GM12878 (cell line): ENCODE data around the gene ANKRD28. TPM values are rescaled to one million over a fixed set of nuclear protein-coding genes. Genes with fewer than 3 reads are reported as not detected.

ENCODE experiments used
- CBX3 ChIP-seq: fragments of 200-600 bp; sonication (generic); IDR thresholded peaks from 2 replicates; pipeline ENCODE4 v1.6.1; 2016; ENCODE audit warnings: low read depth, borderline replicate concordance
- CBX5 ChIP-seq: sonication (generic); IDR thresholded peaks from 2 replicates; pipeline ENCODE4 v1.6.1; 2016; ENCODE audit warnings: low read depth, moderate library complexity, mild to moderate bottlenecking, inconsistent platforms
- CHD4 ChIP-seq: fragments of 200-600 bp; sonication (generic); IDR thresholded peaks from 2 replicates; pipeline ENCODE4 v1.6.1; 2016; ENCODE audit warnings: mild to moderate bottlenecking
- FOXM1 ChIP-seq: IDR thresholded peaks from 2 replicates; pipeline ENCODE4 v1.6.1; 2012; ENCODE audit warnings: low read depth, mild to moderate bottlenecking, inconsistent platforms, low read length, moderate library complexity
- IKZF1 ChIP-seq: fragments of 450-650 bp; conservative IDR thresholded peaks from 2 replicates; pipeline ENCODE4 v1.6.1; 2017; ENCODE audit warnings: antibody characterized with exemption, mild to moderate bottlenecking
- IKZF2 ChIP-seq, 2 experiments: fragments of 450-650 bp; IDR thresholded peaks; 2 replicates each; pipeline ENCODE4 v1.6.1; 2017; ENCODE audit warnings: mild to moderate bottlenecking in 2 of 2, moderate library complexity in 2 of 2
- JUNB ChIP-seq: IDR thresholded peaks from 2 replicates; pipeline ENCODE4 v1.6.1; 2016; ENCODE audit warnings: antibody characterized with exemption, mild to moderate bottlenecking
- MEF2A ChIP-seq: IDR thresholded peaks from 2 replicates; pipeline ENCODE4 v1.6.1; 2011; ENCODE audit warnings: low read depth, mild to moderate bottlenecking, low read length, moderate library complexity; ENCODE audit not compliant: insufficient read depth
- MTA2 ChIP-seq: fragments of 450-650 bp; IDR thresholded peaks from 2 replicates; pipeline ENCODE4 v1.6.1; 2016; ENCODE audit warnings: low read depth, mild to moderate bottlenecking, moderate library complexity
- MTA3 ChIP-seq: IDR thresholded peaks from 2 replicates; pipeline ENCODE4 v1.6.1; 2012; ENCODE audit warnings: low read length, inconsistent platforms, borderline replicate concordance
- NFYA ChIP-seq: IDR thresholded peaks from 2 replicates; pipeline ENCODE4 v1.6.1; 2011; ENCODE audit warnings: low read depth, mild to moderate bottlenecking, low read length, improper control_type of control experiment, borderline replicate concordance
- PAX8 ChIP-seq: fragments of 450-650 bp; IDR thresholded peaks from 2 replicates; pipeline ENCODE4 v1.6.1; 2017; ENCODE audit warnings: mild to moderate bottlenecking, moderate library complexity
- RELB ChIP-seq: fragments of 450-650 bp; IDR thresholded peaks from 2 replicates; pipeline ENCODE4 v1.6.1; 2017; ENCODE audit warnings: low read depth, mild to moderate bottlenecking, moderate library complexity
- SMAD1 ChIP-seq: fragments of 450-650 bp; IDR thresholded peaks from 2 replicates; pipeline ENCODE4 v1.6.1; 2018; ENCODE audit warnings: mild to moderate bottlenecking, low read depth; ENCODE audit not compliant: partially characterized antibody
- SRF ChIP-seq, 2 experiments: IDR thresholded peaks; 2 replicates each; pipeline ENCODE4 v1.6.1; 2011; ENCODE audit warnings: low read depth in 2 of 2, low read length in 2 of 2, mild to moderate bottlenecking in 1 of 2, moderate library complexity in 1 of 2
- SUPT20H ChIP-seq: IDR thresholded peaks from 2 replicates; pipeline ENCODE4 v1.6.1; 2011; ENCODE audit warnings: low read depth, mild to moderate bottlenecking, low read length, moderate library complexity, borderline replicate concordance; ENCODE audit not compliant: control insufficient read depth
- TCF7 ChIP-seq: IDR thresholded peaks from 2 replicates; pipeline ENCODE4 v1.6.1; 2014; ENCODE audit warnings: antibody characterized with exemption, borderline replicate concordance
- ZNF274 ChIP-seq: IDR thresholded peaks from one replicate; pipeline ENCODE4 v1.8.0; 2011; ENCODE audit not compliant: insufficient read length, insufficient read depth
- polyA plus RNA-seq, 11 experiments: library from polyadenylated mRNA; depleted of rRNA in 4 of 11; unstranded in 6 of 11; stranded (reverse) in 5 of 11; fragments of >200 nt; fragmentation: Nextera tagmentation in 4 of 11; fragmentation: Illumina TruSeq in 1 of 11; extraction: Ambion mirVana in 4 of 11; extraction: Trizol in 1 of 11; gene quantifications; 1 replicate in 1 of 11; 2 replicates in 10 of 11; pipeline versions ENCODE4 v1.2.1 to v1.2.3, GENCODE V29; 2011 to 2016; ENCODE audit warnings: inconsistent platforms in 2 of 11, missing spikeins in 2 of 11, low read depth in 1 of 11
- total RNA-seq, 4 experiments: library from RNA; depleted of rRNA in 3 of 4; stranded (reverse); fragments of >200 nt in 3 of 4; fragmentation: Illumina TruSeq in 1 of 4; extraction: Trizol in 1 of 4; gene quantifications; 2 replicates each; pipeline versions ENCODE4 v1.2.1 to v1.2.3, GENCODE V29; 2013 to 2021
- TF ChIP-seq, protein P1 (sequence below): fragments of 450-650 bp; IDR thresholded peaks from 2 replicates; pipeline ENCODE4 v1.6.1; 2018; ENCODE audit warnings: borderline replicate concordance, mild to moderate bottlenecking; ENCODE audit not compliant: partially characterized antibody
- TF ChIP-seq, protein P2 (sequence below): fragments of 450-650 bp; IDR thresholded peaks from 2 replicates; pipeline ENCODE4 v1.6.1; 2017; ENCODE audit warnings: mild to moderate bottlenecking, low read depth, inconsistent platforms; ENCODE audit not compliant: poor library complexity, severe bottlenecking

The ANKRD28 gene
- total and polyA plus RNA-seq, 10 of the 15 experiments (the other 5 are each of a cell fraction or from before 2014, with no cell fraction given) = 11.2 to 105 (median 38.3) TPM

DNA sequence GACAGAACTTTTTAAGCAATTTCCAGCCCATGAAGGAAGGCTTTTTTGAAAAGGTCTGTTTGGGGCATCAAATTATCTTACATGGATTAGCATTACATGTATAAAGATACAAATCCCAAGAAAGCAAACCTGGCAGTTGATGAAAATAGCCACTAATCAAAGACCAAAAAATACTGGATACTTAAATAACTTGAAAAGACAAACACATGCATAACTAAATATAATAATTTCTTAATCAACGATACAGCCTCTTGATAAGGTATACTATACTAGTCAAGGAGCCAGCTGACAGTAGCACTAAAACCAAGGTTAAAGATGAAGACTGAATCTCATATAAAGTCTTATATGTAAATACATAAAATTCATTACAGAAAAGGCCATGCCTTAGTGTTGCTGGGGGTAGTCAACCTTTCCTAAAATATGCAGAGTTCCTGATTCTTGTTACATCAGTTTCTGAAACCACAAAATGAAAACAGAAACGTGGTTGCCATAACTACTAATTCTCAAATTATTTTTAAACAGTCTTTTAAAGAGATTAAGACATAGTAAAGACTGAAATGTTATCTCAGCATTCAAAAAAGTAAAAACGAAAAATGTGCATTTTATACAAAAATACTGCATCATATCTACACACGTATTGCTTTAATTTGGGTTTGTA, 2.0 kb downstream of the ANKRD28 start (continued):
- TF ChIP-seq, protein P1, sequence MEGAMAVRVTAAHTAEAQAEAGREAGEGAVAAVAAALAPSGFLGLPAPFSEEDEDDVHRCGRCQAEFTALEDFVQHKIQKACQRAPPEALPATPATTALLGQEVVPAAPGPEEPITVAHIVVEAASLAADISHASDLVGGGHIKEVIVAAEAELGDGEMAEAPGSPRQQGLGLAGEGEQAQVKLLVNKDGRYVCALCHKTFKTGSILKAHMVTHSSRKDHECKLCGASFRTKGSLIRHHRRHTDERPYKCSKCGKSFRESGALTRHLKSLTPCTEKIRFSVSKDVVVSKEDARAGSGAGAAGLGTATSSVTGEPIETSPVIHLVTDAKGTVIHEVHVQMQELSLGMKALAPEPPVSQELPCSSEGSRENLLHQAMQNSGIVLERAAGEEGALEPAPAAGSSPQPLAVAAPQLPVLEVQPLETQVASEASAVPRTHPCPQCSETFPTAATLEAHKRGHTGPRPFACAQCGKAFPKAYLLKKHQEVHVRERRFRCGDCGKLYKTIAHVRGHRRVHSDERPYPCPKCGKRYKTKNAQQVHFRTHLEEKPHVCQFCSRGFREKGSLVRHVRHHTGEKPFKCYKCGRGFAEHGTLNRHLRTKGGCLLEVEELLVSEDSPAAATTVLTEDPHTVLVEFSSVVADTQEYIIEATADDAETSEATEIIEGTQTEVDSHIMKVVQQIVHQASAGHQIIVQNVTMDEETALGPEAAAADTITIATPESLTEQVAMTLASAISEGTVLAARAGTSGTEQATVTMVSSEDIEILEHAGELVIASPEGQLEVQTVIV = no peak
- TF ChIP-seq MEF2A = peak; percentile 77; the same call in 1 of the 2 replicates
- TF ChIP-seq MTA2 = peak; percentile 44; the same call in 1 of the 2 replicates
- TF ChIP-seq SUPT20H = no peak
- 0 out of 2 replicates have a peak, but pooled peaks have one; percentile 26 for TF ChIP-seq JUNB
- no peak for TF ChIP-seq TCF7
- TF ChIP-seq SMAD1 = no peak
- peak; percentile 27; the same call in 1 of the 2 replicates for TF ChIP-seq PAX8
- TF ChIP-seq NFYA = no peak
- TF ChIP-seq FOXM1 = peak; percentile 67; the same call in 1 of the 2 replicates
- TF ChIP-seq RELB = peak; percentile 70; the same call in 1 of the 2 replicates
- peak; percentile 50; the same call in 1 of the 2 replicates for TF ChIP-seq IKZF1
- TF ChIP-seq CBX5 = no peak
- 0 out of 2 replicates have a peak, but pooled peaks have one; percentile 42 for TF ChIP-seq MTA3
- no peak for TF ChIP-seq CHD4
- TF ChIP-seq CBX3 = no peak
- TF ChIP-seq, protein P2, sequence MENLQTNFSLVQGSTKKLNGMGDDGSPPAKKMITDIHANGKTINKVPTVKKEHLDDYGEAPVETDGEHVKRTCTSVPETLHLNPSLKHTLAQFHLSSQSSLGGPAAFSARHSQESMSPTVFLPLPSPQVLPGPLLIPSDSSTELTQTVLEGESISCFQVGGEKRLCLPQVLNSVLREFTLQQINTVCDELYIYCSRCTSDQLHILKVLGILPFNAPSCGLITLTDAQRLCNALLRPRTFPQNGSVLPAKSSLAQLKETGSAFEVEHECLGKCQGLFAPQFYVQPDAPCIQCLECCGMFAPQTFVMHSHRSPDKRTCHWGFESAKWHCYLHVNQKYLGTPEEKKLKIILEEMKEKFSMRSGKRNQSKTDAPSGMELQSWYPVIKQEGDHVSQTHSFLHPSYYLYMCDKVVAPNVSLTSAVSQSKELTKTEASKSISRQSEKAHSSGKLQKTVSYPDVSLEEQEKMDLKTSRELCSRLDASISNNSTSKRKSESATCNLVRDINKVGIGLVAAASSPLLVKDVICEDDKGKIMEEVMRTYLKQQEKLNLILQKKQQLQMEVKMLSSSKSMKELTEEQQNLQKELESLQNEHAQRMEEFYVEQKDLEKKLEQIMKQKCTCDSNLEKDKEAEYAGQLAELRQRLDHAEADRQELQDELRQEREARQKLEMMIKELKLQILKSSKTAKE = no peak
- TF ChIP-seq SRF (IDR thresholded peaks at IDR 0.05; ENCODE audit: low read depth in 2 of 2, low read length in 2 of 2) = no peak
- TF ChIP-seq IKZF2 (IDR thresholded peaks at IDR 0.05) = peak; percentile 80 to 85; a peak in 3 of 4 replicates
- no peak for TF ChIP-seq ZNF274
